HG02970 (cell line): ENCODE data around the gene INF2.

Experiments used
- ATAC-seq: cut with Tn5 transposase; IDR thresholded peaks from one replicate; pipeline ENCODE4 v1.9.1; 2021; ENCODE audit warnings: mild to moderate bottlenecking, moderate library complexity, moderate number of reproducible peaks; ENCODE audit not compliant: unreplicated experiment, low FRiP score

The INF2 gene

GRCh38 chr14:104765517-104765916 is 76.1 kb downstream of the INF2 start:
- ATAC-seq = no peak

- ATAC-seq = no peak
Measured at GRCh38 chr14:104766256-104766862, 76.9 kb downstream of the INF2 start.

GRCh38 chr14:104766863-104767633 is 77.6 kb downstream of the INF2 start:
- ATAC-seq = no peak

- no peak for ATAC-seq
Measured at GRCh38 chr14:104767634-104767918, 78.2 kb downstream of the INF2 start.

- peak; percentile 71 for ATAC-seq
Measured at GRCh38 chr14:104768437-104769323, 79.3 kb downstream of the INF2 start.

GRCh38 chr14:104769324-104770071 is 80.1 kb downstream of the INF2 start:
- no peak for ATAC-seq

- ATAC-seq = no peak
Measured at GRCh38 chr14:104770072-104770579, 80.7 kb downstream of the INF2 start.

- ATAC-seq = no peak
Measured at GRCh38 chr14:104770851-104771272, 81.4 kb downstream of the INF2 start.

- no peak for ATAC-seq
Measured at GRCh38 chr14:104771374-104771773, 82.0 kb downstream of the INF2 start.
